Adrenal gland (tissue), 12 donors: ENCODE data around the gene MCM5. TPM values are rescaled to one million over a fixed set of nuclear protein-coding genes. Genes with fewer than 3 reads are reported as not detected.

Source experiments
- DNase-seq, 7 donors: peaks; one replicate each; pipeline ENCODE4 v3.0.0-alpha.2; 2019 to 2020
- H3K27ac ChIP-seq, 5 donors: fragments of 200-600 bp; sonication (generic) in 4 of 5; 1 replicate in 3 of 5; 2 replicates in 2 of 5; pipeline versions ENCODE4 v1.5.1 to v1.8.0; 2016 to 2020; ENCODE audit warnings: mild to moderate bottlenecking in 1 of 5
- H3K27me3 ChIP-seq: fragments of 200-600 bp; 2 replicates; pipeline ENCODE4 v1.8.0; 2021
- H3K36me3 ChIP-seq, 2 donors: fragments of 200-600 bp; replicated peaks in 1 of 2; 1 replicate in 1 of 2; 2 replicates in 1 of 2; pipeline versions ENCODE4 v1.5.1 to v1.8.0; 2018 to 2022
- H3K4me1 ChIP-seq, 2 donors: fragments of 200-600 bp; replicated peaks in 1 of 2; 1 replicate in 1 of 2; 2 replicates in 1 of 2; pipeline versions ENCODE4 v1.5.1 to v1.8.0; 2018 to 2021
- H3K4me3 ChIP-seq, 4 donors: fragments of 200-600 bp; sonication (generic) in 3 of 4; one replicate each; pipeline ENCODE4 v1.5.1; 2016 to 2018
- H3K9me3 ChIP-seq, 3 donors: fragments of 200-600 bp; sonication (generic) in 1 of 3; replicated peaks in 1 of 3; 1 replicate in 2 of 3; 2 replicates in 1 of 3; pipeline versions ENCODE4 v1.5.1 to v1.8.0; 2016 to 2021
- CTCF ChIP-seq, 6 experiments: fragments of 450-650 bp in 4 of 6; fragments of 200-600 bp in 2 of 6; sonication (generic) in 1 of 6; IDR thresholded peaks; 1 replicate in 5 of 6; 2 replicates in 1 of 6; pipeline versions ENCODE4 v1.5.1 to v1.8.0; 2016 to 2021; ENCODE audit warnings: antibody characterized with exemption in 6 of 6, mild to moderate bottlenecking in 2 of 6, moderate library complexity in 1 of 6
- POLR2A ChIP-seq, 2 donors: fragments of 450-650 bp; IDR thresholded peaks; one replicate each; pipeline ENCODE4 v1.6.1; 2017; ENCODE audit warnings: antibody characterized with exemption in 2 of 2, mild to moderate bottlenecking in 2 of 2, moderate library complexity in 1 of 2
- WGBS, 4 donors: extraction: QIAGEN DNeasy Blood & Tissue Kit in 2 of 4; methylation state at CpG; one replicate each; pipeline versions ENCODE4 v1.1.5 to v1.1.7; 2013 to 2017; 5-methylcytosine and 5-hydroxymethylcytosine counted together
- intact Hi-C, 2 donors: fragments of 100-400 bp; cut with DNase I; formaldehyde crosslinking; loops; one replicate each; pipeline versions ENCODE4 v1.14.1 to v1.15.0; 2022 to 2023
- polyA plus RNA-seq, 3 donors: library from polyadenylated mRNA; stranded (reverse); fragments of 200-250 nt in 2 of 3; fragments of 350-450 nt in 1 of 3; fragmentation: Illumina TruSeq in 1 of 3; extraction: RNeasy Lipid Tissue Mini Kit (QIAGEN cat#74804) in 1 of 3; gene quantifications; one replicate each; pipeline ENCODE4 v1.2.3, GENCODE V29; 2013 to 2014
- total RNA-seq, 9 donors: library from RNA; depleted of rRNA in 4 of 9; stranded (reverse); fragments of >200 nt in 4 of 9; fragments of 120-200 nt in 1 of 9; fragmentation: NEBNext Ultra II Directional in 1 of 9; extraction: Animal tissue kit (Norgen Biotek cat#: 25700) in 1 of 9; gene quantifications; one replicate each; pipeline versions ENCODE4 v1.1.0 to v1.2.4, GENCODE V29; 2013 to 2023
- donor health status: healthy with polysubstance abuse.
- donor health status: Bipolar disorder and iron deficiency.
- donor health status: DM: yes; HTN: yes; CAD: no.
- donor health status: DM: no; HTN: no; CAD: no.
- donor health status: DM: no; HTN: no; CAD: no.
- donor health status: DM: yes; HTN: yes; CAD: no.

The MCM5 gene
- total and polyA plus RNA-seq, 12 donors, result 3.9 to 20.7 (median 14.6) TPM

- Histone ChIP-seq H3K27me3 (no peaks in the 10 kb centered on the region), H3K36me3 (peaks cover 0 to 27% of the 10 kb centered on the region in 2 donors), H3K27ac (peak overlapping the region in 3 of 5 donors; percentile 49 to 85 (median 83)), H3K9me3 (no peaks in the 10 kb centered on the region), H3K4me3 (peak overlapping the region in 3 of 4 donors; percentile 58 to 68 (median 60)), H3K4me1 (peaks cover 30 to 36% of the 10 kb centered on the region in 2 donors)
- peak in 2 of 7 donors; percentile 27 to 41 for DNase-seq
- intact Hi-C loops, result no loop called here
- WGBS, 4 donors, result 48 to 55% (median 51%) methylated on average over 3 to 5 of the region's 5 CpGs
- TF ChIP-seq CTCF (IDR thresholded peaks at IDR 0.05), result no peak
- TF ChIP-seq POLR2A (IDR thresholded peaks at IDR 0.05), result no peak
Observed at GRCh38 chr22:35381424-35382009, 18.4 kb upstream of the MCM5 start.

- intact Hi-C loops, result no loop called here
- Histone ChIP-seq H3K36me3 (peaks cover 0 to 46% of the 10 kb centered on the region in 2 donors), H3K27ac (no peak overlapping the region), H3K27me3 (no peaks in the 10 kb centered on the region), H3K4me1 (peaks cover 20 to 24% of the 10 kb centered on the region in 2 donors), H3K4me3 (peak overlapping the region in 1 of 4 donors; percentile 60), H3K9me3 (no peaks in the 10 kb centered on the region)
- TF ChIP-seq POLR2A (IDR thresholded peaks at IDR 0.05), result no peak
- TF ChIP-seq CTCF (IDR thresholded peaks at IDR 0.05), result no peak
- no peak for DNase-seq
- 78 to 85% (median 80%) methylated on average over 3 of the region's 3 CpGs for WGBS, 4 donors
Observed at GRCh38 chr22:35383679-35384071, 16.3 kb upstream of the MCM5 start.

GRCh38 chr22:35384527-35384926 lies 15.4 kb upstream of the MCM5 start:
- WGBS, 4 donors, result 80 to 92% (median 89%) methylated on average over 1 to 4 of the region's 4 CpGs
- Histone ChIP-seq H3K4me3 (no peak overlapping the region), H3K9me3 (no peaks in the 10 kb centered on the region), H3K27me3 (no peaks in the 10 kb centered on the region), H3K4me1 (peaks cover 15 to 24% of the 10 kb centered on the region in 2 donors), H3K36me3 (peaks cover 0 to 46% of the 10 kb centered on the region in 2 donors), H3K27ac (no peak overlapping the region)
- no peak for DNase-seq
- intact Hi-C loops, result no loop called here
- TF ChIP-seq CTCF (IDR thresholded peaks at IDR 0.05), result no peak
- TF ChIP-seq POLR2A (IDR thresholded peaks at IDR 0.05), result no peak

- no peak for TF ChIP-seq POLR2A (IDR thresholded peaks at IDR 0.05)
- TF ChIP-seq CTCF (IDR thresholded peaks at IDR 0.05), result no peak
- WGBS, 4 donors, result 83 to 93% (median 88%) methylated on average over 6 of the region's 6 CpGs
- no peaks in the 10 kb centered on the region for H3K27me3 ChIP-seq
- intact Hi-C loops, result no loop called here
- no peak overlapping the region for H3K4me3 ChIP-seq
- peaks cover 14 to 22% of the 10 kb centered on the region in 2 donors for H3K4me1 ChIP-seq
- H3K9me3 ChIP-seq, result no peaks in the 10 kb centered on the region
- H3K36me3 ChIP-seq, result peaks cover 0 to 52% of the 10 kb centered on the region in 2 donors
- no peak for DNase-seq
- no peak overlapping the region for H3K27ac ChIP-seq
Observed at GRCh38 chr22:35384975-35385588, 14.9 kb upstream of the MCM5 start.
